ENCODE results near the gene AHNAK2.
"Not testable (repeated sequence)": the region's sequence is repeated elsewhere in the genome, so short reads cannot be mapped to it uniquely, and the experiment has no call there.

The AHNAK2 gene

DNA sequence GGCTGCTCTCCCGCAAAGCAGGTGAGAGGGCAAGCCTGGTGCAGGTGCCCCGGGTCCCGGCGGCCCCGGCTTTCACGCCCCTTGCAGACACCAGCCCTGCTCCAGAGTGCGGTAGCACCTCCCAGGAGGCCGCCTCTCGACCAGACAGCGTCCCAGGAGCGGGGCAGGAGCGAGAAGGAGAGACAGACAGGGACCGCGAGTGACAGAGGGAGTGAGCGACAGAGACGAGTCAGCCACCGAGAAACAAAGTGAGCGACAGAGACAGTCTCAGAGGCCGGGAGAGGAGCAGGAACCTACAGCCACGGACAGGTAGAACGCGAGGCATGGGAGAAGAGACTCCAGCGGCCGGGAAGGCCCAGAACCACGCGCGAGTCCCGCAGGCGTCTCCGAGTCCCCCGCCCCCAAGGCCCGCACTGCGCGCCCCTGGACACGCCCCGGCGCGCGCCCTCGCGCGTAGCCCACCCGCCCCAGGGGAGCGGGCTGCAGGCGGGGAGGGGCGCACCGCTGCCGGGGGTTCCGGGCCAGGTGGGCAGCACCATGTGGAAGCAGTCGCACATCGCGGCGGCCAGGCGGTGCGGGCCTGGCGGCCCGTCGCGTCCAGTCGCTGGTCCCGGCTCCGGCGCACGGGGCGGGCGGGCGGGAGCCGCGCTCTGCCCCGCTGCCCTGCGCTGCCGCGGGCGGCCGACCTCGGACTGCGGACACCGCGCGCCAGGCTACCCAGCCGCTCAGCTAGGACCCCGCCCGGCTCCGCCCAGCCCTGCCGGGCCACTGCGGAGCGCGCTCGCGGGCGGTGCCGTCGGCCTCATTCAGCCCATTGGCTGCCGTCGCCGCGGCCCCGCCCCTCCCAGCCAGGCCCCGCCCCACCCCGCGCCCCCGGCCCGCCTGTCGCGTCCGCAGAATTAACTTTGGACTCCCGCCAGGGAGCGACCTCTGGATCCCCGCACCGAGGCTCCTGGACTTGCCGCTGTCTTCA is at the start of gene AHNAK2:
Gene AHNAK2, minus strand, starts transcription at position 694 of the 973 bp plus-strand sequence. Its CDS starts 137 bp downstream, at position 557.
- DNase-seq (ENCODE audit: low spot score): peak; percentile 89

DNA sequence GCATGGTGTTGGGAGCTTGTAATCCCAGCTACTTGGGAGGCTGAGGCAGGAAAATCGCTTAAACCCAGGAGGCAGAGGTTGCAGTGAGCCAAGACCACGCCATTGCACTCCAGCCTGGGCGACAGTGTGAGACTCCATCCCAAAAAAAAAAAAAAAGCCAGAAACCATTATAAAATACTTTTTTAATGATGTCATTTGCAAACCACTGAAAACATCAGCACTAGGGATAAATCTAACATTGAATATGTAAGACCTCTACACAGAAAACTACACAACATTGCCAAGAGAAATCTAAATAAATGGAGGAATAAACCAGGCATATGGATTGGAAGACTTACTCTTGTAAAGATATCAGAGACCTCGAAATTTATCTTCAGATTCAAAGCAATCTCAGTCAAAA is 49.5 kb upstream of the AHNAK2 start:
- DNase-seq (ENCODE audit: low spot score): not testable (repeated sequence)

DNA sequence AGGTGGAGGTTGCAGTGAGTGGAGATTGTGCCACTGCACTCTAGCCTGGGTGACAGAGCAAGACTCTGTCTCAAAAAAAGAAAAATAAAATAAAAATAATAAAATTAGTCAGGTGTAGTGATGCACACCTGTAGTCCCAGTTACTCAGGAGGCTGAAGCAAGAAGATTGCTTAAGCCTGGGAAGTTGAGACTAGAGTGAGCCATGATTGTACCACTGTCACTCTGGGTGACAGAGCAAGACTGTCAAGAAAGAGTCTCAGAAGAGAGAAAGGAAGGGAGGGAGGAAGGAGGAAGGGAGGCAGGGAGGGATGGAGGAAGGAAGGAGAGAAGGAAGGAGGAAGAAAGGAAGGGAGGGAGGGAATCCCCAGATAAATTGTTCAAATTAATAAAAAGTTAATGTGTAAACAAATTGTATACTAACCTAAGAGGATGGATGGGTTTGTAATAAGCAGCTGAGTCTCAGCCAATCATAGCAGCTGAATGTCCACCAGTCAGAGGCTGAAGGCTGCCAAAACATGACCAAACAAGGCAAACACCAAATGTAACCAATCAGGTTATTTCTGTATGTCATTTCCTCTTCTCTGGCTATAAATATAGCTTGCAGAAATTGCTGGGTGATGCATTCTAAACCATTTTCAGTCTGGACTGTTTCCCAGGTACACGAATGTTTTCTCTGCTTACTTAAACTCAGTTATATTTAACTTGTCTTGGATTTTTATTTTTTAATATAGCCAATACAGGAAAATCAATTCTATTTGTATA is 48.8 kb upstream of the AHNAK2 start:
- no peak for DNase-seq (ENCODE audit: low spot score)

DNA sequence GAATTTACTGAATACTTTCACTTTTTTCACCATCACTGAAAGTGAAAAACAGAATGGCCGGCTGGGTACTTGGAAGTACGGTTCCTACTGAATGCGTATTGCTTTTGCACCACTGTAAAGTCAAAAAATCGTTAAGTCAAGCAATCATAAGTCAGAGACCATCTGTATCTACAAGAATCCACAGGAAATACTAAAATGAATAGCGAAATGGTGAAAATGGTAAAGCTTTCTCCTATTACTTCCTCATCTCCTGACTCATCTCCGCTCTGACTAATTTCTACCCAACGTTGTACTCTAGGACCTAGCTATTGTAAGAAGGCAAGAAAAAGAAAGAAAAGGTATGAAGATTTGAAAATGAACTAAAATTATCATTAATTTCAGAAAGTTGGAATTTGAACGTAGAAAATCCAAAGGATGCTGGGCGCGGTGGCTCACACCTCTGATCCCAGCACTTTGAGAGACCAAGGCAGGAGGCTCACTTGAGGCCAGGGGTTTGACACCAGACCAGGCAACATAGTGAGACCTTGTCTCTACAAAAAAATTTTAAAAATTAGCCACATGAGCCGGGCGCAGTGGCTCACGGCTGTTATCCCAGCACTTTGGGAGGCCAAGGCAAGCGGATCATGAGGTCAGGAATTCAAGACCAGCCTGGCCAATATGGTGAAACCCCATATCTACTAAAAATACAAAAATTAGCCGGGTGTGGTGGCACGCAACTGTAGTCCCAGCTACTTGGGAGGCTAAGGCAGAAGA is 48.0 kb upstream of the AHNAK2 start:
- DNase-seq (ENCODE audit: low spot score): no peak

DNA sequence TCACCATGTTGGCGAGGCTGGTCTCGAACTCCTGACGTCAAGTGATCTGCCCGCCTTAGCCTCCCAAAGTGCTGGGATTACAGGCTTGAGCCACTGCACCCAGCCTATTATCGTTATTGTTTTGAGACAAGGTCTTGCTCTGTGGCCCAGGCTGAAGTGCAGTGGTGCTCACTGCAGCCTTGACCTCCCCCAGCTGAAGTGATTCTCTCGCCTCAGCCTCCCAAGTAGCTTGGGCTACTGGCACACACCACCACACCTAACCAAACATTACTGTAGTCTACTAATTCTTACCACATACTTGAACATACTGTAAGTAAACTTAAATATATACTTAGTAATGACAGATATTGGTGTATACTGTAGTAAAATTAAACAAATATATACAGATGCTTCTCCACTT is 47.3 kb upstream of the AHNAK2 start:
- no peak for DNase-seq (ENCODE audit: low spot score)

DNA sequence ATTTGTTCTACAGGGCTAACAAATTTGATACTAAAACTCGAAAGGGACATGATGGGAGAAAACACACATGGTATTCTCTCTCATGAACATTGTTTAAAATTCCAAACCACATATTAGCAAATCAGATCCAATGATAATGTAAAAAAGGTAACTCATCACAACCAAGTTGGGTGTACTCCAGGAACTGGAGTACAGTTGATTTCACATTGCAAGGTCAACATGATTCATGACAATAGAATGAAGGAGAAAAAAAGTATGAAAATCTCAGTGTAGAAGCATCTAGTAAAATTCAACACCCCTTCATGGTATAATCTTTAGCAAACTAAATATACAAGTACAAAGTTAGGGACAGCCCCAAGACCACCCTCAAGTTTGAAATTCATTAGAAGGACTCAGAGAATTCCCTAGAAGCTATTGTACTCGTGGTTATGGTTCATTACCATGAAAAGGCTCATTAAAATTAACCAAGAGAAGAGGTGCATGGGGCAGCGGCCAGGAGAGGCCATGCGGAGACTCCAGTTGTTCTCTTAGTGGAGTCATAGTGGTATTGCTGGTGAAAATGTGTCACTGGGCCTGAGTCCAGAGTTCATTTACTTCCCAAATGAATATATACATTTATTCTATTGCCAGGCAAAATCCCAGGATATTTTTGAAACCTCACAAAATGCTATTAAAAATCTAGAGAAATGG is 45.8 kb upstream of the AHNAK2 start:
- DNase-seq (ENCODE audit: low spot score): no peak

DNA sequence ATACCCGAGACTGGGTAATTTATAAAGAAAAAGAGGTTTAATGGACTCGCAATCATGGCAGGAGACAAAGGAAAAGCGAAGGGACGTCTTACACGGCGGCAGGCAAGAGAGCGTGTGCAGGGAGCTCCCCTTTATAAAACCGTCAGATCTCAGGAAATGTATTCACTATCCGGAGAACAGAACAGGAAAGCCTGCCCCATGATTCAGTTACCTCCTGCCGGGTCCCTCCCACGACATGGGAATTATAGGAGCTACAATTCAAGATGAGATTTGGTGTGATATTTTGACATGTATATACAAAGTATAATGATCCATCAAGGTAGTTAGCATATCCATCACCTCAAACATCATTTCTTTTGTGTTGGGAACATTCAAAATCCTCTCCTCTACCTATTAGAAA is 45.0 kb upstream of the AHNAK2 start:
- no peak for DNase-seq (ENCODE audit: low spot score)

DNA sequence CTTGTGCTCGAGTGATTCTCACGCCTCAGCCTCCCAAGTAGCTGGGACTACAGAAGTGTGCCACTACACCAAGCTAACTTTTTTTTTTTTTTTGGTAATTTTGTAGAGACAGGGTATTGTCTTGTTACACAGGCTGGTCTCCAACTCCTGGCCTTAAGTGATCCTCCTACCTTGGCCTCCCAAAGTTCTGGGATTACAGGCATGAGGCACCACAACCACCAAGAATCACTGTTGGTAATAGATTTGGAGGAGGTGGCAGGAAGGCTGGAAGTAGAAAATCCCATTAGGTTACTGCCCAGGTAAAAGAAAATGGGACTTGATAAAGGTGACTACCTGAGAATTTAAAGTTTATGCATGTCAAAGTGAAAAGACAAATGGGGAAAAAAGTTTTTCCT is 44.1 kb upstream of the AHNAK2 start:
- DNase-seq (ENCODE audit: low spot score): no peak

DNA sequence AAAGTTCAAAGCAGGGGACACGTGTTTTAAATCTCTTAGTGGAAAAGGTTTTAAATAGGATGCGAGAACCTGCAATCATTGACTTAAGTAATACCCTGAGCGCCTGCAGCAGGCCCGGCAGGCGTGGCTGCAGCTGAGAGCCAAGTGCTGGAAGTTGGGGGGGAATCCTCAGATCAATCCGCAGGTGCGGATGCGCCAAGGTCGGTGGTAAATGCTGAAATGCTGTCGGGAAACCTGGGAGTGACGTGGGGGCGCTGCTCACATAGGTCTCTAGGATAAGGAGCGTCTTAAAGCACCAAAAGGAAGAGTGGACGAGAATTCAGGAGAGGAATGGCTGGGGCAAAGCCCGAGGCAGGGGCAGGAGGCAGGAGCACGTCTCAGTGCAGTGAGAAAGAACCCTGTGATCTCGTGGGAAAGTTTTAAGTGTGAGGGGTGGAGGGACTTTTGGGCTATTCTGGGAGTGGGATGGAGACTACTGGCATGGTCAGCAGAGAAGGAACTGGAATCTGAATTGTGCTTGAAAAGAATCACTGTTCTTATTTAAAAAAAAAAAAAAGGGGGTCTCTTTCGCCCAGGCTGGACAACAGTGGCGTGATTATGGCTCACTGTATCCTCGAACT is 43.6 kb upstream of the AHNAK2 start:
- DNase-seq (ENCODE audit: low spot score): peak; percentile 62

DNA sequence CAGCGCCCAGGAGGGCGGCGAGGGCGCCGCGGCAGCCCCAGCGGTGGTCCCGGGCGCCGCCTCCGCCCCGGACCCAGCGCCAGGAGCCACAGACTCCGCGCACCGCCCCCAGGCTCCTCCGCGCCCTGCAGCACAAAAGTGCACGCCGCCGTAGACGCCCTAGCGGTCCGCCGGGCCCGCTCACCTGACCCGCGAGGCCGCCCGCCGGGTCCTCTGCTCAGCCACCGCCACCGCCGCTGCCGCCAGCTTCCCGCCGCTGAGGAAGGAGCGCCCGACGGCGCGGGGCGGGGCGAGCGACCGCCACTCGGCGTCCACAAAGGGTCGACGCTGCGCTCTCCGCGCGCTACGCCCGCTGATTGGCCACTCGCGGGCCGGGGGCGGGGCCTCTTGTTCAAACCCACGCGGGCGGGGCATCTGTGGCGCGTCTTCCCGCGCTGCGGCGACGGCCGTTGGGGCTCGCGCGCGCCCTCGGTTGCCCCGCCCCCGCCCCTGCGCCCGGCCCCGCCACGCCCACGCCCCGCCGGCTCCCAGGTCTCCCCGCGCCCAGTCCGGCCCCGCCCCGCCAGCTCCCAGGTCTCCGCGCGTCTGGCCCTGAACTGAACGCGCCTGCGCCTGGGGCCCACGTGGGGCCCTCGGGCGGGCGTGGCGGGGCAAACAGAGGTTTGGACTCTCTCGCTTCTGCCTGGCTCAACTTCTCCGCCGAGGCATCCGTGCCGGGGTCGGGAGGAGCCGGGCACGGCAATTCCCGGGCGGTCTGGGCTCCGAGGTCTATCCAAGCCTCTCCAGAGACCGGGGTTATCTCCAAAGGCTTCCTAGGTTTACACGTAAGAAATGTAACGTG is 42.9 kb upstream of the AHNAK2 start, which contains the start of gene CDCA4:
Gene CDCA4, minus strand, starts transcription at position 269 of the 841 bp plus-strand sequence. CDS start 9,154 bp downstream, outside the sequence.
- DNase-seq (ENCODE audit: low spot score): peak; percentile 97

DNA sequence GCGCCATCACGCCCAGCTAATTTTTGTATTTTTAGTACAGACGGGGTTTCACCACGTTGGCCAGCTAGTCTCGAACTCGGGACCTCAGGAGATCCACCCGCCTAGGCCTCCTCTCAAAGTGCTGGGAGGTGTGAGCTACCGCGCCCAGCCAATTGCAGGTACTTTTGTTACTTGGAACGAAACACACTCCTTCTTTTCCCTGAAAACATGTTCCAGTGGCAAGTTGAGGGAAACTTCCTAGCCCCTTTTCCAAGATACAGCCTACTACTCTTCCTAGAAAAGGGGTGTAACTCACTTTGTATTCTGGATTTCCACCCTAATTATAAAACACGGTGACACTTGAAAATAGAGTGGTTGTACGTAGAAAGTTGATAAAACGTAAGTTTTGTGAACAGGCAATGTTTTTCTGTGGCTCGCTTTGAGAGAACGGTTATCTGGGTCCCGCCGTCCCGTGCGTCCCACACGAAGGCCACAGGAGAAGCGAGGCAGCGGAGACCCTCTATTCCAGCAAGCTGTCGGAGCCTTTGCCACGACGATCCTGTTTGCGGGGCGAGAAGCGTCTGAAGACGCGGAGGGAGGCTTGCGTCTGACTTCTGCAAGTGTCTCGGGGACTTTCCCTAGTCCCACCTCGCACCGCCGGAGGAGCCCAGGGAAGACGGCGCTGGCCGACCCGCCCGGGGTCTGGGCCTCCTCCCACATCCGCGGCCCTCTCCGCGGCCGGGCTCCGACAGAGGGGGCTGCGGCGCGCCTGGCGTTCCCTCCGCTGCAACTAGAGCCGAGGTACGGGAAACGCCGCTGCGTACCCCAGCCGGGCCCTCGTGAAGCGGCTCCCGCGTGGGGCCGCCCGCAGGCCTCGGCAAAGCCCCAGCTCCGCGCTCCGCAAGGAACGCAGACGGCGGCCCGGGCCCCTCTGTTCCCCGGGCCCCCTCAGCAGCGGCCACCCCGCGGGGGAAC is 42.0 kb upstream of the AHNAK2 start:
- DNase-seq (ENCODE audit: low spot score): no peak

DNA sequence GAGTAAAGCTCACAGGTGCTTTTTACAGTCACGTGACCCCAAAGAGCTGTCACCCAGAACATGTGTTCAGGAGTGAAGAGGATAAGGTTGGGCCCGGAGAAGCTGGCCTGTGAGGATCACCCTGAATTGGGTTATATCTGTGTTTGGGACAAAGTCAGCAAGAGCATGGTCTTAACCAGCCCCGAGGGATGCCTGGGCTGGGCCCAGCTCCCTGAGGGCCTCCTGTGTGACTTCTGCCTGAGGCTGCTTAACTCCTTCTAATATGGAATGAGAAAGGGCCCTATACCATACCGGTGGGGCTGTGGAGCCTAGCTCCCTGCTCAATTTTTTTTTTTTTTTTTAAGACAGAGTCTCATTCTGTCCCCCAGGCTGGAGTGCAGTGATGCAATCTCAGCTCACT is 40.2 kb upstream of the AHNAK2 start:
- no peak for DNase-seq (ENCODE audit: low spot score)

DNA sequence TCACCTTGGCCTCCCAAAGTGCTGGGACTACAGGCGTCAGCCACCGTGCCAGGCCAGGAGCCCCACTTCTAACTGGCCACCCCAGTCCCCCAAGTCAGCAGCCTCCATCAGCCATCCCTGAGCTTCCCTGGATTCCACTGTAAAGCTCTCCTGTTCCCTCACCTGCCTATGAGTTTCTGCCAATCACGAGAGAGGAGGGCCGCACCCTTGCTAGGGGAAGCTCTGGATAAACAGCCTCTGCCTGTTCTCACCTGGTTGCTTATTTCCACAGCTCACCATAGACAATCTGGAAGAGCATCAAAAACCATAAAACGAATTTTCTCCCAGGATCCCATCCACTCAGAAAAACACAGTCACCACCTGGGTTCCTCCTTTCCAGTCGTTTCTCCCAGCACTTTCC is 37.7 kb upstream of the AHNAK2 start:
- DNase-seq (ENCODE audit: low spot score): no peak

DNA sequence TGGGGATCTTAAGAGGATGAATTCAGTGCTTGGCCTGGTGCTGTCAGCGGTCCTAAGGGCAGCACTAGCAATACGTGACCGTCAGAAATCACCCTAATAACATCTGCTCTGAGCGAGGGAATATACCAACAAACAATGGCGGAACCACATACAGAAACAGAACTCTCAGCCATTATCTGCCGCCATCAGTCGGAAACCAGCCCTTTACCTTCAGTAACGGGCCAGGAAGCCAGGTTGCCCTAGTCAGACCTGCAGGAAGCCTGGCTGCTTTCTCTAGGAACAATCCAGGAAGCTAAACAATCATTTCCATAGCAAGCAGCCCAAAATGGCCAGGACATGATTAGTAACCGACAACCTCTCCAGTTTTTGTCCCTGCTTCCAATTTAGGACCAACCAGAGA is 37.1 kb upstream of the AHNAK2 start:
- DNase-seq (ENCODE audit: low spot score): no peak

DNA sequence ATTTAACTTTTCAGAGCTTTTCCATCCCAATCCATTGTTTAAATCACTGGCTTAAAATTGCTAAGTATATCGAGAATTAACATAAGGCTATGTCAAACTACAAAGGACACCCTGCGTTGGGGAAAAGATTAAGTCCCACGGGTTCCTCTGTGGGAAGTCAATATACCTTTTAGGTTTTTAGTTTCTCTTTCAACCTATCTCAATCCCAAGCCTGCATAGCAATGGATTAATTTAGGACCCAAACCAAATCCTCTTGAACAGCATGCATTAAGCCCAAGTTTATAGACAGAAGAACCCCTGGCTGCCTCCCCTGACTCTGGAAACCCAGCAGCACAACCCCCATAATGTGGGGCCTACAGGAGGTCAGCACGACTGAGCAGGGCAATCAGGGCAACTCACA is 36.5 kb upstream of the AHNAK2 start:
- DNase-seq (ENCODE audit: low spot score): no peak

DNA sequence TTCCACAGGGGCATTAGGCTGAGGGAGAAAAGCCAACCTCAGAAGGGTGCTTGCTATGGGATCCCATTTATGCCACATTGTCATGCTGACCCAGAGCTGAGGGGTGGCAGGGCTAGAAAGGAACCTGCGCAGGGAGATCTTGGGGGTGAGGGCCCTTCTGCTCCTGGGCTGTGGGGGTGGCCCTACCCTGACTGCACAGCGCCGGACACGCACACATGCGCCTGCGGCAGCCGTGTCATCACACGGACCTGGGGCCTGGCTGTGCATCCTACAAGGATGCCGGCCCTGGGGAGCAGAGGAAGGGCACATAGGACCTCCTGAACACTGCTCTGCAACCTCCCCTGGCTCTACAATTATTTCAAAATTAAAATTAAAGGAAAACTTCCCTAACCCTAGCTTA is 35.9 kb upstream of the AHNAK2 start:
- no peak for DNase-seq (ENCODE audit: low spot score)

DNA sequence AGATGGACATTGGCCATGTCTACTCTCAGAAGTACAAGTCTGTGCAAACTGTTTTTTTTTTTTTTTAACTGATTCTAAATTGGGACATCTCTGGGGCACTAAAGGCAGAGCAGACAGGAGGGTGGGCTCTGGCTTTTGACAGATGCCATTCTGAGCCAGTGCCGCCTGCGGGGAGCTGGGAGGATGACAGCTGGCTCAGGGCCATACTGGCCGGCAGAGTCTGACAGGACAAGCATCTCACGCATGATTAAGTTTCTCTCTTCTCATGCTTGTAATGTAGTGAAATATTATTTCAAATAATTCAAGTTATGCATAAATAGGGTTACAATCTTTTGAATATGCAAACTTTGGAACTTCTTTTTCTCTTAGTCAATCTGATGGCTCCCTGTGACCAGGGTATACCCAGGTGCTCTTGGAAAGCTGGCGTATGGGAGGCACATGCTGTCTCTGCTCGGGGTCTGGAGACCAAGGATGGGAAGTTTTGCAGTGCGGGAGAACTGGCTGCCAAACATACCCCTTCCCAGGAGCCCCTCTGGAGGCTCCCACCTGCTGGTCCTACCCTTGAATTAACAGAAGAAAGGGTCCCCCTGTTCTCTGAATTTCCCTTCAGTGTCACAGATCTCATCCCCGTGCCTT is 35.1 kb upstream of the AHNAK2 start:
- DNase-seq (ENCODE audit: low spot score): no peak

DNA sequence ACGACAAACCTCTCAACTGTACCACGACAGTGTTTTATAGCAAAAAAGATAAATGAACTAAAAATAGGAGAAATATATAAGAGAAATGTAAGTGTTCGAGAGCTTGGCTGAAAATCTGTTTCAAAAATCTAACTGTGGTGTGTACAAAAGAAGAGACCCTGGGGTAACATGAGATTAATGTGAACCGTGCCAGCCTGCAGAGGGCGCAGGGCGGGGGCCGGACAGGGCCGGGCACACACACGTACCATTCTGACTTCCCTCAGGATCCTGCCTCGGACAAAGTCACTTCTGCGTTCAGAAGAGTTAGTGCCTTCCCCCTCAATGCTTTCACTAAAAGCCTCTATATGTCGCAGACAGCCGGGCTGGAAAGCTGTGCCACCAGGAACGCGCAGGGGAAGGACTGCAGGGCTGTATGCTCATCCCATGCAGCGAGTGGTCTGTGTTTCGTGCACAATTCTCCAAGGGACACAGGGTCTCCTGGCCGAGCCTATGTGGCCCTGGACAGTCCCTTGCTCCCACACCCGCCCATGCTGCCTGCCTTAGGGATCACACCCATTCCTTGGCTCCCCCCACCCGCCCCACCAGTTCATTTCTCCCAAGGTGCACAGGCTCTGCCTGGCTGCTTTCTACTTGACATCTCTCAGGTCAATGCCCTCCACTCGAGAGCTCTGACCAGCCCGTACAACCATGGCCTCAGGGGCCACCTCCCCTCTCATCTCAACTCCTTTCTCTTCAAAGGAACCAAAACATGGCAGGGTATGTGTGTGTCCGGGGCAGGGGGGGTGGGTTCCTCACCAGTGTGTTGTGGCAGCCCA is 34.2 kb upstream of the AHNAK2 start:
- no peak for DNase-seq (ENCODE audit: low spot score)
